HCT116 (cell line): Measurements from ENCODE around the gene CLDN34. TPM values are rescaled to one million over a fixed set of nuclear protein-coding genes. Genes with fewer than 3 reads are reported as not detected.

ENCODE experiments used
- ATAC-seq: fragments of 200-7000 bp; cut with Tn5 transposase; 2 replicates; pipeline ENCODE4 v1.9.1; 2020; ENCODE audit warnings: mild to moderate bottlenecking, moderate library complexity
- BruUV-seq: library from RNA; stranded (reverse); fragments of 400-500 nt; replicated peaks from 2 replicates; lab custom pipeline; 2021; lab: Mats Ljungman, UMichigan
- CTCF ChIA-PET: fragments of 300-600 bp; sonication (Branson Sonifier 250); formaldehyde crosslinking; loops from one replicate; lab custom pipeline; 2021; ENCODE audit warnings: antibody characterized with exemption; lab: Charles Lee
- POLR2A ChIA-PET: fragments of 300-600, 350-600 bp; sonication (Branson Sonifier 250); formaldehyde crosslinking; loops from one replicate; lab custom pipeline; 2021; ENCODE audit warnings: antibody characterized with exemption; lab: Charles Lee
- RAD21 ChIA-PET, 2 experiments: fragments of 300-600 bp; sonication (Branson Sonifier 250); formaldehyde crosslinking; loops; one replicate each; lab custom pipeline; 2023; ENCODE audit warnings: low total read pairs in 2 of 2; ENCODE audit not compliant: uncharacterized antibody in 2 of 2, unreplicated experiment in 2 of 2, low non-redundant PET in 1 of 2; lab: Charles Lee
- DNase-seq: peaks from one replicate; pipeline ENCODE4 v3.0.0-alpha.2; 2010; ENCODE audit warnings: low read depth, low spot score
- H2AFZ ChIP-seq: fragments of 200-600 bp; shearing (Covaris generic), sonication (generic); 2 replicates; pipeline ENCODE4 v1.6.1; 2017; ENCODE audit warnings: low read depth, mixed run types, mixed read lengths, antibody characterized with exemption, low read length; ENCODE audit not compliant: poor library complexity, severe bottlenecking
- H3K27ac ChIP-seq: 2 replicates; pipeline ENCODE4 v1.5.1; 2012; ENCODE audit warnings: low read depth, low read length
- H3K27me3 ChIP-seq: fragments of 200-600 bp; sonication (generic); 2 replicates; pipeline ENCODE4 v1.6.1; 2016; ENCODE audit warnings: mixed run types, low read length, mixed read lengths; ENCODE audit not compliant: insufficient read depth
- H3K36me3 ChIP-seq, 2 experiments: fragments of 200-500 bp in 1 of 2; fragments of 200-600 bp in 1 of 2; sonication (Bioruptor generic) in 1 of 2; sonication (generic) in 1 of 2; 2 replicates each; pipeline versions ENCODE4 v1.5.1 to v1.6.1; 2014 to 2016; ENCODE audit warnings: low read length in 2 of 2, inconsistent platforms in 1 of 2, mixed read lengths in 1 of 2, mixed run types in 1 of 2; ENCODE audit not compliant: insufficient read depth in 2 of 2, control insufficient read depth in 1 of 2
- H3K4me1 ChIP-seq, 2 experiments: fragments of 200-600 bp in 1 of 2; sonication (generic) in 1 of 2; 2 replicates each; pipeline versions ENCODE4 v1.5.1 to v1.6.1; 2012 to 2017; ENCODE audit warnings: low read length in 2 of 2, inconsistent platforms in 1 of 2, mild to moderate bottlenecking in 1 of 2, mixed read lengths in 1 of 2, mixed run types in 1 of 2, moderate library complexity in 1 of 2; ENCODE audit not compliant: insufficient read depth in 2 of 2, control insufficient read depth in 1 of 2
- H3K4me2 ChIP-seq: fragments of 200-600 bp; sonication (generic); 2 replicates; pipeline ENCODE4 v1.6.1; 2017; ENCODE audit warnings: mixed run types, low read length, mixed read lengths
- H3K4me3 ChIP-seq, 2 experiments: fragments of 200-600 bp in 1 of 2; sonication (generic) in 1 of 2; replicated peaks in 1 of 2; 2 replicates each; pipeline ENCODE4 v1.5.1; 2011 to 2016; ENCODE audit warnings: low read length in 2 of 2, control low read depth in 1 of 2, low read depth in 1 of 2, mild to moderate bottlenecking in 1 of 2, mixed read lengths in 1 of 2, mixed run types in 1 of 2
- H3K79me2 ChIP-seq: fragments of 200-600 bp; sonication (generic); 2 replicates; pipeline ENCODE4 v1.6.1; 2017; ENCODE audit warnings: mild to moderate bottlenecking, mixed run types, low read length, moderate library complexity, mixed read lengths; ENCODE audit not compliant: insufficient read depth
- H3K9ac ChIP-seq: fragments of 200-600 bp; sonication (generic); 2 replicates; pipeline ENCODE4 v1.6.1; 2016; ENCODE audit warnings: low read length, mixed read lengths
- H3K9me2 ChIP-seq: fragments of 200-600 bp; sonication (generic), shearing (Covaris generic); 2 replicates; pipeline ENCODE4 v1.6.1; 2017; ENCODE audit warnings: mixed run types, mild to moderate bottlenecking, moderate library complexity; ENCODE audit not compliant: insufficient read depth
- H3K9me3 ChIP-seq, 2 experiments: fragments of 200-500 bp in 1 of 2; fragments of 200-600 bp in 1 of 2; sonication (Bioruptor generic) in 1 of 2; sonication (generic) in 1 of 2; 2 replicates each; pipeline ENCODE4 v1.6.1; 2014 to 2017; ENCODE audit warnings: low read length in 2 of 2, mixed read lengths in 2 of 2, inconsistent platforms in 1 of 2, low read depth in 1 of 2, mild to moderate bottlenecking in 1 of 2, mixed run types in 1 of 2, moderate library complexity in 1 of 2; ENCODE audit not compliant: control insufficient read depth in 1 of 2, insufficient read depth in 1 of 2
- H4K20me1 ChIP-seq: fragments of 200-600 bp; sonication (generic), shearing (Covaris generic); 2 replicates; pipeline ENCODE4 v1.6.1; 2017; ENCODE audit warnings: mixed run types, mild to moderate bottlenecking, moderate library complexity; ENCODE audit not compliant: insufficient read depth
- CBX3 ChIP-seq: IDR thresholded peaks from 2 replicates; pipeline ENCODE4 v1.6.1; 2012; ENCODE audit warnings: low read depth
- CTCF ChIP-seq, 3 experiments: fragments of 200-600 bp in 1 of 3; sonication (generic) in 1 of 3; IDR thresholded peaks in 2 of 3; conservative IDR thresholded peaks in 1 of 3; 2 replicates each; pipeline ENCODE4 v1.5.1; 2012 to 2017; ENCODE audit warnings: low read depth in 2 of 3, low read length in 2 of 3, antibody characterized with exemption in 1 of 3, borderline replicate concordance in 1 of 3, control low read depth in 1 of 3, mild to moderate bottlenecking in 1 of 3, mixed read lengths in 1 of 3, mixed run types in 1 of 3, moderate library complexity in 1 of 3; ENCODE audit not compliant: insufficient read depth in 1 of 3
- EGR1 ChIP-seq: IDR thresholded peaks from 2 replicates; pipeline ENCODE4 v1.6.1; 2012; ENCODE audit warnings: low read depth
- ELF1 ChIP-seq: IDR thresholded peaks from 2 replicates; pipeline ENCODE4 v1.6.1; 2012; ENCODE audit warnings: low read depth, borderline replicate concordance
- EZH2 ChIP-seq: fragments of 200-600 bp; sonication (generic); IDR thresholded peaks from 2 replicates; pipeline ENCODE4 v1.6.1; 2017; ENCODE audit warnings: antibody characterized with exemption, mixed run types
- EZH2phosphoT487 ChIP-seq: fragments of 200-600 bp; IDR thresholded peaks from 2 replicates; pipeline ENCODE4 v1.6.1; 2018; ENCODE audit warnings: antibody characterized with exemption, borderline replicate concordance
- FOSL1 ChIP-seq: IDR thresholded peaks from 2 replicates; pipeline ENCODE4 v1.6.1; 2012; ENCODE audit warnings: low read depth
- JUND ChIP-seq: IDR thresholded peaks from 2 replicates; pipeline ENCODE4 v1.6.1; 2012
- POLR2A ChIP-seq: IDR thresholded peaks from 2 replicates; pipeline ENCODE4 v1.7.0; 2011; ENCODE audit warnings: borderline replicate concordance; ENCODE audit not compliant: insufficient read depth, insufficient read length; ENCODE audit errors: extremely low read depth
- POLR2AphosphoS5 ChIP-seq: IDR thresholded peaks from 2 replicates; pipeline ENCODE4 v1.6.1; 2011; ENCODE audit warnings: mild to moderate bottlenecking, low read depth, low read length, moderate library complexity
- RAD21 ChIP-seq: IDR thresholded peaks from 2 replicates; pipeline ENCODE4 v1.6.1; 2012; ENCODE audit warnings: low read depth, mild to moderate bottlenecking
- SP1 ChIP-seq: IDR thresholded peaks from 2 replicates; pipeline ENCODE4 v1.6.1; 2012; ENCODE audit warnings: low read depth
- SRF ChIP-seq: IDR thresholded peaks from 2 replicates; pipeline ENCODE4 v1.6.1; 2012; ENCODE audit warnings: low read depth
- ZFX ChIP-seq: fragments of 450-650 bp; IDR thresholded peaks from 2 replicates; pipeline ENCODE4 v1.6.1; 2017
- ZNF274 ChIP-seq: fragments of 200-500 bp; sonication (Bioruptor generic); IDR thresholded peaks from 2 replicates; pipeline ENCODE4 v1.6.1; 2014; ENCODE audit warnings: mild to moderate bottlenecking, low read depth, low read length, inconsistent platforms
- intact Hi-C: fragments of 100-400 bp; cut with micrococcal nuclease; formaldehyde crosslinking; loops from 2 replicates; pipeline ENCODE4 v1.10.0; 2022
- total RNA-seq: library from RNA; stranded (reverse); gene quantifications from one replicate; pipeline ENCODE4 v1.2.1, GENCODE V29; 2021; ENCODE audit not compliant: unreplicated experiment
- TF ChIP-seq, protein P1 (sequence below): IDR thresholded peaks from 2 replicates; pipeline ENCODE4 v1.6.1; 2011; ENCODE audit warnings: mild to moderate bottlenecking, low read length, moderate library complexity; ENCODE audit not compliant: insufficient replicate concordance; ENCODE audit errors: extremely low read depth

CLDN34 gene
- total RNA-seq, 1 experiment from 2014 or later = not detected

GRCh38 chrX:9937761-9938160 is 29.4 kb upstream of the CLDN34 start:
- Histone ChIP-seq H2AFZ (no peak overlapping the region), H3K9me3 (no peaks in the 10 kb centered on the region), H3K4me3 (no peak overlapping the region), H3K27me3 (no peaks in the 10 kb centered on the region), H3K79me2 (no peaks in the 10 kb centered on the region)
- CTCF ChIA-PET = no interaction called here
- no peak for ATAC-seq
- TF ChIP-seq ZFX (no peak), POLR2AphosphoS5 (no peak), RAD21 (no peak), CBX3 (no peak), SP1 (no peak), SRF (no peak), ELF1 (no peak), POLR2A (no peak), JUND (no peak), EZH2phosphoT487 (no peak), ZNF274 (no peak), CTCF (IDR thresholded peaks at IDR 0.05 in 2 of 3, conservative IDR thresholded peaks at IDR 0.05 in 1 of 3; ENCODE audit: borderline replicate concordance in 1 of 3, insufficient read depth in 1 of 3, low read depth in 2 of 3, low read length in 2 of 3) (no peak), EZH2 (no peak), FOSL1 (no peak), EGR1 (no peak)
- TF ChIP-seq, protein P1, sequence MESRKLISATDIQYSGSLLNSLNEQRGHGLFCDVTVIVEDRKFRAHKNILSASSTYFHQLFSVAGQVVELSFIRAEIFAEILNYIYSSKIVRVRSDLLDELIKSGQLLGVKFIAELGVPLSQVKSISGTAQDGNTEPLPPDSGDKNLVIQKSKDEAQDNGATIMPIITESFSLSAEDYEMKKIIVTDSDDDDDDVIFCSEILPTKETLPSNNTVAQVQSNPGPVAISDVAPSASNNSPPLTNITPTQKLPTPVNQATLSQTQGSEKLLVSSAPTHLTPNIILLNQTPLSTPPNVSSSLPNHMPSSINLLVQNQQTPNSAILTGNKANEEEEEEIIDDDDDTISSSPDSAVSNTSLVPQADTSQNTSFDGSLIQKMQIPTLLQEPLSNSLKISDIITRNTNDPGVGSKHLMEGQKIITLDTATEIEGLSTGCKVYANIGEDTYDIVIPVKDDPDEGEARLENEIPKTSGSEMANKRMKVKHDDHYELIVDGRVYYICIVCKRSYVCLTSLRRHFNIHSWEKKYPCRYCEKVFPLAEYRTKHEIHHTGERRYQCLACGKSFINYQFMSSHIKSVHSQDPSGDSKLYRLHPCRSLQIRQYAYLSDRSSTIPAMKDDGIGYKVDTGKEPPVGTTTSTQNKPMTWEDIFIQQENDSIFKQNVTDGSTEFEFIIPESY = no peak
- TF ChIP-seq, all 23 proteins: peak for 0
- no peak for DNase-seq
- Histone ChIP-seq H3K4me1 (no peaks in the 10 kb centered on the region), H3K27ac (no peak overlapping the region), H4K20me1 (no peaks in the 10 kb centered on the region), H3K4me2 (no peak overlapping the region), H3K36me3 (no peaks in the 10 kb centered on the region), H3K9me2 (no peaks in the 10 kb centered on the region), H3K9ac (no peak overlapping the region)
- intact Hi-C loops = no loop called here
- RAD21 ChIA-PET = no interaction called here
- POLR2A ChIA-PET = no interaction called here
- BruUV-seq = no TSS peak
